Raji (cell line): Measurements from ENCODE around the gene KRT24.

Experiments
- POLR2A ChIP-seq: IDR thresholded peaks from 2 replicates; pipeline ENCODE4 v1.6.1; 2011; ENCODE audit warnings: low read depth, low read length, control low read depth; ENCODE audit not compliant: insufficient read depth

The KRT24 gene

DNA sequence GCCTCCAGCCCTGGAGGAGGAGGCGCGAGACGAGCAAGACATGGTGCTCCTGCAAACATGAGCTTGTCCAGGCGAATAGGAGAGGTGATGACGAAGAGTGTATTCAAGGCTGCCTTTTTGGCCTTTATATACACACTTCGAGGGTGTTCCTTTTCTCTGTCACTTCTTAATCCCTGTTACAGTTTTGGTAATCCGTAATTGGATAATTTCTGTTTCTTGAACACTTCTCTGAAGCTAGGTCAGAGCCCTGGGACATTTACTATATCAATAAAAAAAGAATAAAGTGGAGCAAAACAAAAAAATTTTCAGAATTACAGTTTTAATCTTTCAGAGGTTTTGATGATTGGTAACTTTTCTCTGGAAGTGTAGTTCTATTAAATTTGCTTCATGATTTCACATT, at the start of gene KRT24:
KRT24 (minus strand) TSS at position 101 of the 400 bp plus-strand sequence; CDS start at position 42, 59 bp downstream.
- no peak for TF ChIP-seq POLR2A

DNA sequence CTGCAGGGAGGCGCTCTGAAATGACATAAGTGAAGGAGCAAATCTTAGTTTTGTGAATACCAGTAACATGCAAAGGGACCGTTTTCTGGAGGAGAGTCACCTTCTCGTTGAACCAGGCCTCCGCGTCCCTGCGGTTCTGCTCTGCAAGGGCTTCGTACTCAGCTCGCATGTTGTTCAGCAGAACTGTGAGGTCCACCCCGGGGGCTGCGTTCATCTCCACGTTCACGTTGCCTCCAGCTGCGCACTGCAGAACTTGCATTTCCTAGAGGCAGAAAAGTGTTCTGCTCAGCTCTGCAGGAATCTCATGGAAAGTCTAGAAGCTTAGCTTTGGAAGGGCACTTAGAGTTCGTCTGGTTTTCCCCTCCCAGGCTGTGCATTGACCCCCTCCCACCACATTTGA, 47.5 kb upstream of the KRT24 start:
- TF ChIP-seq POLR2A: no peak

DNA sequence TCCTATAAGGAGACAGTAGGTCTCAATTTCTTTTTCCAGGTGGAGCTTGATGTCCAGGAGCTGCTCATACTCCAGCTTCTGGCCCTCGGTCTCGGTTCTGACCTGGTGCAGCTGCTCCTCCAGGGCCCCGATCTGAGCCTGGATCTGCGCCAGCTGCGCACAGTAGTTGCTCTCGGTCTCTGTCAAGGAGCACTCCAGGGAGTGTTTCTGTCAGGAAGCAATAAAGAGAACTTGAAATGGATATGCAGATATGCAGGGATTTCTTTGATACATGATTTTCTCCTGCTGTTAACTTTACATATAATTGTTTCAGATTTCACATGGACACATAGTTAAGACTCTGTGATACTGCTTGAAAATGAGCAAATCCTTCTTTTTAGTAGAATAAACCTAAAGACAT, 46.8 kb upstream of the KRT24 start:
- no peak for TF ChIP-seq POLR2A

DNA sequence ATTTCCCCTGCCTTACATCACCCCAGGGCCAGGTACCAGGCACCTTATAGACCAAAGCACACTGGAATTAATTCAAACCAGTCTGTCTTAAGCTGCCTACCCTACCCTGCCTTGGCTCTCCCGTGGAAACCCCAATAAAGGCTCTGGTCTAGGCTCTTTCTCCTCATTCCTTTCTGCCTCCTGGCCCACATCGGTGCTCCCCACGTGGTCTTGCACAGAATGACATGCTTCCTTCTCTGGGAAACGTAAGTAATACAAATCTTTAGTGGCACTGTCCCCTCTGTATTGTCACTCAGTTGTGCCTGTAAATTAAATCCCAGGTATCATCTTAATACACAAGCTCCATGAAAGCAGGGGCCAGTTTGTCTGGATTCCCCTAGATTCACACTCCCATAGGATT, 35.0 kb upstream of the KRT24 start:
- TF ChIP-seq POLR2A: no peak

DNA sequence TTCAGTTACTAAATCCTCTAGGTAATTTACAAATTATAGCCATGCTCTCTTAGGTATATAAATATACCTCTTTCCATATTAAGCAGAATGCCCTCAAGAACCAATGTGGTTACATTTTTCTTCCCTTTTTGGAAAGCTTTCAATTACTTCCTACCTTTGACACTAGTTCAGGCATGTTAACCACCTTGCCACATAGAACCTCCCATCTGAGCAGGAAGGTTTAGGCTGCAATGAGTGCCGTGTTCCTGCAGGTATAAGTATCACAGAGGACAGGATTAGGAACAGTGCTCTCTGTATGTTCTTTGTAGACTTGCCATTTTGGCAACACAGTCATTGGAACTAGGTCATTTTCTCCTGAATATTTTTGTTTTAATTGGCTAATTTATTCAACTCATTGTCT, 31.5 kb upstream of the KRT24 start:
- TF ChIP-seq POLR2A: no peak

DNA sequence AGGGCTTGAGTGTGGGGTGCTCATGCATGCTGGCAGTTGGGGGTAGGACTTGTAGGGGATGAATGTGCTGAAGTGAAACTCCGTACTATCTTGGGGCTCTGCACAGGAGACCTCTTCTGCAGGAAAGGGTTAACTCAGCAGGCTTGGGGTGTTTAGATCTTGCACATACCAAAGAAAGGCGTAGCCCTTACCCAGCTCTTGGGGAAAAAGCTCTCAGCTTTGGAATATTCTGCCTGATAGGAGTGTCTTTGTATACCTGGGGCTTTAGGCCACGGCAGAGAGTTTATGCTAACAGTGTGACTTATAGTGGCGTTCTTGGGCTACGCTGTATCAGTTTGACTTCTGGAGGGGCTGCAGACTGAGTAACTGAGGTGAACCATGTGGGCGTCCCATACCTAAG, 30.5 kb upstream of the KRT24 start:
- TF ChIP-seq POLR2A: no peak

DNA sequence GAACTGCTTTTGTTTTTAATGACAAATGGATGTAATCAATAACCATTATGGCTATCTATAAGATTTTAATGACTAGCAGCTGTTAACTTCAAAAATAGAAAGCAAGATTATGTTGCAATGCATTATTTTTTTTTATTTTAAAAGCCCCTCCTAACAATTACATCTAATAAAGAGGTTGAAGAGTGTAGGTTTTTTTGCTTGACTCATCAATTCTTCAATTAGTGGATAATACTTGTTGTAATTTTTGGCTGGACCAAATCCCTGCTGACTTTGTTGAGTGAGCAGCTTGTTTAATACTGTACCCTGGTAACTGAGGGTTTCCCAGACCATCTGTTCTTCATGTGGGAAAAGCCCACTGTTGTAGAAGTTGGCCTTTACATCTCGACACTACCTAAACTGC, 27.4 kb upstream of the KRT24 start:
- no peak for TF ChIP-seq POLR2A

DNA sequence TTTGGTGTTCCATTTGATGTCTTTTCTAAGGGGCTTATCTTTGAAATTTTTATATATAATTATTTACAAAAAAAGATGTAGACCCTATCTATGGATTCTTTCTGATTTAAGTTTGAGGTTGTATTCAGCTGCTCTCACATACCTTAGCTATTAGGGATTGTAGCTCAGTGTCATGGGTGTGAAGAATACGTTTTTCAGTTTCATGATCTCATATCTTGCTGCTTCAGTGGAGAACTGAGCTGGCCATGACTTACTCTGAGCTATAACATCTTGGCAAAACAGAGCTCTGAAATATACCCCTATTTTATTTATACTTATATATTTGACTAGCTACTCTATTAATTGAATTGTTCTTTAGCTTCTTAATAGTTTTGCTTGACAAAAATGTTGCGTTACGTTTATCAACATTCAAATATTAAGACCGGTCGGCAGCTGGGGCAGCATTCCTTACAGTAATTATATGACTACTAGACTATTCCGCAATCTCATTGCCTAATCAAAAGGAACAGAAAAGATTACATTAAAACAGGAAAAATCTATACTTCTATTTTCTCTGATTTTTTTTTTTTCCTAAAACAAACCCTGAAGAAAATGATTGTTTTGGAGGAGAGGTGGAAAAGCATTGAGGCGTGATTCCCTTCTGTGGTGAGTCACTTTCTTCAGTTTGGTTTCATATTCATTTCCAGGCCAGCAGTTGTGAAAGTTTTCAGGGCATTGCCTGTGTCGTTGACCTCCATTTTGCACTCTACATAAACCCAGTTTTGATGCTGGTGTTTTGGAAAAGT, 24.1 kb upstream of the KRT24 start:
- TF ChIP-seq POLR2A: no peak

DNA sequence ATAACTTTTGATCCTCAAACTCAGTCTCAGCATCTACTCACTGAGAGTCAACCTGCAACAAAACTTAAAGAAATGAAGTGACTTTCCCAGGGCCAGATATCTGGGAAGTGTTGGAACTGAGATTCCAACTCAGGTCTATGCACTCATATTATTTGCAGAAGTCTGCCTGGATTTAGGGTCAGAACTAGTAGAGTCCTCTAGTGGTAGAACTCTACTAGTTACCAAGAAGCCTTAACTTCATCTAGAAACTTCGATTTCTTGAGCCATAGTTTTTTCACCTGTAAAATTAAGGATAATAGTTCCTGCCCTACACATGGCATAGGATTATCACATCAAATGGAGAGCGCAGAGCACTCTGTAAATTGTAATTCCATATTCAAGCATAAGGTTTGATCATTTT, 23.4 kb upstream of the KRT24 start:
- TF ChIP-seq POLR2A: no peak

DNA sequence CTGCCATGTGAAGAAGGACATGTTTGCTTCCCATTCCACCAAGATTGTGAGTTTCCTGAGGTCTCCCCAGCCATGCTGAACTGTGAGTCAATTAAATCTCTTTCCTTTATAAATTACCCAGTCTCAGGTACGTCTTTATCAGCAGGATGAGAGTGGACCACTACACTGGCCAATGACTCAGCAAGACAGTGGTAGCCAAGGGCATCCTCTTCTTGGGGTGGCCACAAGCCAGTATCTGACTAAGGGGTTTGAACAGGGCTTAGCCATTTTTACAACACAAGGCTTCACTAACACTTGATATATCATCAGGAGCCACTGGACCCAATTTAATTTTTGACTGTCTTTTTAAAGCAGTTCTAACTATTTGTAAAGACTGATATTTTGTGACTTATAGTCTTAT, 21.1 kb upstream of the KRT24 start:
- TF ChIP-seq POLR2A: no peak

DNA sequence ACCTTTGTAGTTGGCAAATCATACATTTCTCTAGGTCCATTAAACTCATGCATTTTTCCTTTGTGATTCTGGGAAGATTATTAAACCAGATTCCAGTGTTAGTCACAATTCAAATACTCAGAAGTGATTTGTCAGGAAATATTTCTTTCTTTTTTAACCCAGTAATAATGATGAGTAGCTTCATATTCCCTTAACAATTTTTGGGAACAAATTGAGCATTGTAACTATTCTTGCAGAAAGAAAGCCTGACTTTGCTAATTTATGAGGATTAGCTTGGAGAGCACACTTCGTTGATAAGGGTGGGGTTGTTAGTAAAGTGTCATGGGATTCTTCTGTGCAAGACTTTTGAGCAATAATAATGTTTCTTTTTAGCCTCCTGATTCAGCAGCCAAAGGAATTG, 18.7 kb upstream of the KRT24 start:
- TF ChIP-seq POLR2A: no peak

DNA sequence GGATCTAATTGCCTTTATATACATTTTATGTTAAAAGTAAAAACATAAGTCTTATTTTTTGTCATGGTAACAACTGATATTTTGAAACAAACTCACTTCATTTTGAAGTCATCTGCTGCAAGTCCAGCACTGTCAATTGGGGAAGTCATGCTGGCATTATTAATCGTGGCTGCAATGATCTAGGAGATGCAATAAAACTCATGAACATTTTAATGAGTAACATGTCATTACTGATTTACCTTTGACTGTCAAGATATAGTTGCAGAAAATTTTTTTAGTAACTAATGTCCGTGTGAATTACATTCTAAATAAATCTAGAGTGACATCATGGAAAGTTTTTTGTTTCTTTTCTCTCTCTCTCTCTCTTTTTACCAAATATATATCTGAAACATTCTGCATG, 17.3 kb upstream of the KRT24 start:
- no peak for TF ChIP-seq POLR2A

DNA sequence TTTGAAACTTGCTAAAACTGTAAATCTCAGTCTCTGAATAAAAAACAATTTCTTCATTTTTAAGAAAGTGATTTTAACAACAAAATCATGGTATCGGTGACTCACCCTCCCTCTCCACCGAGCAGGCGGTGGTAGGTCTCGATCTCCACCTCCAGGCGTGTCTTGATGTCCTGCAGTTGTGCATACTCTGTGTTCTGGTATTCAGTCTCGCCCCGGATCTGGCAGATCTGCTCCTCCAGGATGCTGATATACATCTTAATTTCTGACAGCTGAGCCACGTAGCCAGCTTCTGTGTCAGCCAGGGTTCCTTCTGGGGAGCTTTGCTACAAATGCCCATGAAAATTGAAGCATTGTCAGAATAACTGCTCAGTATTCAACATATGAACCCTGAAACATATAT, 15.4 kb upstream of the KRT24 start:
- TF ChIP-seq POLR2A: no peak

DNA sequence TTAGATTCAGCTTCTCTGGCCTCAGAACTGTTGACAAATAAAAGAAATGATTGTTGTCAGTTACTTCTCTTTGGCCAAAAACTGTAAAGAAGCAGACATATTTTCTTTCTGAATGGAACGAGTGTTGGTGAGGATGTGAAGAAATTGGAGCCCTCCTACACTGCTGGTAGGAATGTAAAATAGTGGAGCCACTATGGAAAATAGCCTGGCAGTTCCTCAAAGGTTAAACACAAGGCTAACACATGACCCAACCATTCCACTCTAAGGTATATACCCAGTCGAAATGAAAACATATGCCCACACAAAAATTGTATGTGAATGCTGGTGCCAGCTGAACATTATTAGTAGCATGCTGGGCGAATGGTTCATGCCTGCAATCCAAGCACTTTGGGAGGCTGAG, 14.2 kb upstream of the KRT24 start:
- TF ChIP-seq POLR2A: no peak

DNA sequence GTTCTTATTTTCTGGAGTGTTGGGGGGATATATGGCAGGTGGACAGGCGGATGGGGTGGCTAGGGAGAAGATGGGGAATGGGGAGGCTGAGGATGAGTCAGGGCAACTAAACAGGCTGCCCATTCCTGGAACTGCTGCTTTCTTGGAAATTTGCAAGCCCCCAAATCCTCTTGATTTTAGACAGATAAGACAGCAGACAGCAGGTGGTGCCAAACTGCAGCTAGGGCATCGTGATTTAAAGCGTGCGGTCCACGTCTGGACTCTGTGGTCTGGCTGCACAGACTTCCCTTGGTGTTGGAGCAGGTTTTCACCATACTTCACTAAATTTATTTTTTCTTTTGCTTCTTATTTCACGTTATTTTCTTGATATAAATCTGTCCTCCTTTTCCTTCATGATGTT, 10.9 kb upstream of the KRT24 start:
- no peak for TF ChIP-seq POLR2A

DNA sequence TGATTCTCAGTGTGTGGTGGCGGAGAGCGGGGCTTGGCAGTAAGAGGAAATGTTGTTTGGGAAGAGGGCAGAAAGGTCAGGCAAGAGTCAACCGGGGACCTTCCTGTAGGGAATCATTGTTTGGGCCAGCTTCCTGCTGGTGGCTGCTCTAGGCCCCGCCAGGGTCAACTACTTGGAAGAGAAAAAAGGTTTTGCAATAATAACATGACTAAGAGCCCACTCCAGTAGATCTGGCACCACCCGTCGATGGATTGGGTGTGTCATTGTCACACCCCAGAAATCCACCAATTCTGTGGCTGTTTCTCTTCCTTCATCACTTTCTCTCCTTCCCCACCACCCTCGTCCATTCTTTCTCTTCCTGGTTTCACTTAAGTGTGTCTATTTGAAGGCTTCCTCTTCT, 4.2 kb upstream of the KRT24 start:
- no peak for TF ChIP-seq POLR2A

DNA sequence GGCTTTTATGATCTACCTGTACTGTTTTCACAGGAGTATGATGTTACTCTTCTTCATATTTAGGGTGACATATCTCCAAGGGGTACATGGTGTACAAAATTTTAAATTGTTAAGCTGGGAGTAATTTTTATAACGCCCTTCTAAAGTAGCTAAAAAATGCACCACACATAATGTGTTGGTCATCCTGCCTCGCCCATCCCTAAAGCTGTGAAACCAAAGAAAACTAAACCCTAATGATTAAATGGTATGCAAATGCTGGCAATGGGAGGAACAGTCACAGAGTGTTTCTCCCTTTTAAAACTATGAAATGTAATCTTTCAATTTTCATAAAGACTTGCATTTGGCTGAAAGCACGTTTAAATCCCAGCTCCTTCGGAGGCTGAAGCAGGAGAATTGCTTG, 2.0 kb upstream of the KRT24 start:
- no peak for TF ChIP-seq POLR2A

DNA sequence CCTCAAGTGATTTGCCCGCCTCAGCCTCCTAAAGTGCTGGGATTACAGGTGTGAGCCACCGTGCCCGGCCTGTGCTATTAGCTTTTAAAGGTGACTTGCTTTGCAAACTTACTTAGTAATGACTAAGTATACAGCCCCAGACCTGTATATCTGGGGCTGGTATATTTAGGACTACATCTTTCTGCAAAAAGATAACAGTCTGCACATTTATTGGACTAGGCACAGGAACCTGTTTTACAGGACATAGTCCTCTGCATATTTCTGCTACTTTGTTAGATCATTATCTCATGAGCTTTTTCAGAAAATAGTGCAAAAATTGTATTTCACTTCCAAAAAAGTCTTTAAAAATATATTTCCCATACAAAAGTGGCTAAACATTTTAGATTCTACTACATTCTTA, 1.3 kb downstream of the KRT24 start:
- TF ChIP-seq POLR2A: no peak

DNA sequence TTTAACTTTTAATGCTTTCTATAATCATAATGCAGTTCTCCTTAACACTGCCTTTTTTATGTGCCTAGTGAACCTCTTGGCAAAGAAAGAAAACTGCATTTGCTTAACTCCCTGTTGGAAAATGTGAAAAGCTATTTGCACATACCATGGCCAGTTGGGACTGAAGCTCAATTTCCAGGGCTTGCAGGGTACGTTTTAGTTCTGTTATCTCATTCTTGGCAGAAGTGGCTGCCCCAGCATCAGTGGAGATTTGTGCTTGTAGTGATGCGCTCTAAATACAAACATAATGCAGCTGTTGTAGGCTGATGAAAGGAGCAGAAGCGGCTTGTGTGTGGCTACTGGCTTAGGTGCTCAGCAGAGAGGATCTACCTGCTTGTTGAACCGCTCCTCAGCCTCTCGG, 3.7 kb downstream of the KRT24 start:
- no peak for TF ChIP-seq POLR2A
